CD14-positive monocyte (primary cell): ENCODE results near the gene CHRNG. TPM values are rescaled to one million over a fixed set of nuclear protein-coding genes. Genes with fewer than 3 reads are reported as not detected.
A peak's percentile ranks its signal among the peaks of the same experiment; 100 is the strongest.

Source experiments
- DNase-seq, 3 donors: peaks; one replicate each; pipeline ENCODE4 v3.0.0-alpha.2; 2011 to 2022
- H2AFZ ChIP-seq: 2 replicates; pipeline ENCODE4 v1.6.0; 2012; ENCODE audit warnings: mild to moderate bottlenecking, low read depth, low read length, inconsistent platforms; ENCODE audit not compliant: insufficient read depth, poor library complexity, severe bottlenecking
- H3K27ac ChIP-seq, 2 donors: 1 replicate in 1 of 2; 2 replicates in 1 of 2; pipeline ENCODE4 v1.5.1; 2012 to 2013; ENCODE audit warnings: low read length in 2 of 2, control low read depth in 1 of 2, inconsistent platforms in 1 of 2, low read depth in 1 of 2, mild to moderate bottlenecking in 1 of 2
- H3K27me3 ChIP-seq, 2 donors: one replicate each; pipeline versions ENCODE4 v1.6.0 to v1.6.1; 2011 to 2013; ENCODE audit warnings: low read length in 2 of 2; ENCODE audit not compliant: control insufficient read depth in 2 of 2, insufficient read depth in 2 of 2
- H3K36me3 ChIP-seq, 2 donors: replicated peaks in 1 of 2; 1 replicate in 1 of 2; 2 replicates in 1 of 2; pipeline versions ENCODE4 v1.5.1 to v1.6.1; 2012 to 2013; ENCODE audit warnings: low read length in 2 of 2, control low read depth in 1 of 2, inconsistent platforms in 1 of 2, mild to moderate bottlenecking in 1 of 2; ENCODE audit not compliant: insufficient read depth in 2 of 2, control insufficient read depth in 1 of 2
- H3K4me1 ChIP-seq, 2 donors: 1 replicate in 1 of 2; 2 replicates in 1 of 2; pipeline versions ENCODE4 v1.5.1 to v1.6.1; 2012 to 2013; ENCODE audit warnings: low read length in 2 of 2, control low read depth in 1 of 2, inconsistent platforms in 1 of 2, mild to moderate bottlenecking in 1 of 2, moderate library complexity in 1 of 2; ENCODE audit not compliant: insufficient read depth in 2 of 2, control insufficient read depth in 1 of 2
- H3K4me2 ChIP-seq: replicated peaks from 2 replicates; pipeline ENCODE3; 2012; ENCODE audit warnings: low read length, moderate library complexity, mild to moderate bottlenecking; ENCODE audit not compliant: poor library complexity, severe bottlenecking; ENCODE audit errors: extremely low read depth
- H3K4me3 ChIP-seq, 3 experiments: fragments of 200-600 bp in 1 of 3; sonication (generic) in 1 of 3; replicated peaks in 1 of 3; 1 replicate in 2 of 3; 2 replicates in 1 of 3; pipeline ENCODE4 v1.5.1; 2011 to 2013; ENCODE audit warnings: low read length in 3 of 3, mild to moderate bottlenecking in 3 of 3, control low read depth in 2 of 3, low read depth in 2 of 3, inconsistent platforms in 1 of 3, moderate library complexity in 1 of 3
- H3K79me2 ChIP-seq: 2 replicates; pipeline ENCODE4 v1.6.0; 2012; ENCODE audit warnings: mild to moderate bottlenecking, control low read depth, inconsistent platforms, low read length, moderate library complexity; ENCODE audit not compliant: insufficient read depth
- H3K9ac ChIP-seq: 2 replicates; pipeline ENCODE4 v1.6.0; 2017; ENCODE audit warnings: low read length, mild to moderate bottlenecking; ENCODE audit not compliant: insufficient read depth, poor library complexity, severe bottlenecking
- H3K9me3 ChIP-seq, 2 donors: replicated peaks in 1 of 2; 1 replicate in 1 of 2; 2 replicates in 1 of 2; pipeline versions ENCODE4 v1.5.1 to v1.6.1; 2012 to 2013; ENCODE audit warnings: low read length in 2 of 2, control low read depth in 1 of 2; ENCODE audit not compliant: control insufficient read depth in 1 of 2, insufficient read depth in 1 of 2
- H4K20me1 ChIP-seq: 2 replicates; pipeline ENCODE4 v1.6.0; 2012; ENCODE audit warnings: mild to moderate bottlenecking, low read length, control low read depth, moderate library complexity; ENCODE audit not compliant: insufficient read depth
- H3K27ac Mint-ChIP-seq, 7 donors: one replicate each; pipeline ENCODE4 v1.8.0; 2020; ENCODE audit warnings: mild to moderate bottlenecking in 7 of 7, mixed read lengths in 7 of 7, moderate library complexity in 6 of 7, inconsistent platforms in 2 of 7
- H3K27me3 Mint-ChIP-seq, 3 donors: one replicate each; pipeline ENCODE4 v1.8.0; 2021 to 2022; ENCODE audit warnings: low read depth in 3 of 3, mild to moderate bottlenecking in 3 of 3, mixed read lengths in 3 of 3, moderate library complexity in 3 of 3, inconsistent platforms in 1 of 3
- H3K36me3 Mint-ChIP-seq, 2 donors: one replicate each; pipeline ENCODE4 v1.8.0; 2020; ENCODE audit warnings: mixed read lengths in 2 of 2, inconsistent platforms in 1 of 2, mild to moderate bottlenecking in 1 of 2
- H3K4me1 Mint-ChIP-seq: one replicate; pipeline ENCODE4 v1.8.0; 2020; ENCODE audit warnings: mild to moderate bottlenecking, mixed read lengths
- H3K4me3 Mint-ChIP-seq, 2 donors: one replicate each; pipeline ENCODE4 v1.8.0; 2020; ENCODE audit warnings: mild to moderate bottlenecking in 2 of 2, mixed read lengths in 2 of 2, moderate library complexity in 1 of 2
- H3K9me3 Mint-ChIP-seq, 7 donors: one replicate each; pipeline ENCODE4 v1.8.0; 2020 to 2022; ENCODE audit warnings: mixed read lengths in 7 of 7, mild to moderate bottlenecking in 6 of 7, moderate library complexity in 6 of 7, inconsistent platforms in 2 of 7
- CTCF ChIP-seq: fragments of 200-600 bp; IDR thresholded peaks from one replicate; pipeline ENCODE4 v1.8.0; 2022; ENCODE audit warnings: antibody characterized with exemption, mild to moderate bottlenecking
- WGBS: methylation state at CpG from one replicate; pipeline ENCODE4 v1.1.5; 2013; ENCODE audit warnings: missing lambda C conversion rate; ENCODE audit not compliant: insufficient coverage; 5-methylcytosine and 5-hydroxymethylcytosine counted together
- intact Hi-C, 2 donors: fragments of 100-400 bp; cut with micrococcal nuclease; formaldehyde crosslinking; loops; one replicate each; pipeline versions ENCODE4 v1.15.0 to v1.15.1; 2023
- polyA plus RNA-seq, 3 donors: library from polyadenylated mRNA; depleted of rRNA in 1 of 3; unstranded in 2 of 3; stranded (reverse) in 1 of 3; fragments of 300-500 nt in 2 of 3; fragments of >200 nt in 1 of 3; fragmentation: Illumina TruSeq in 2 of 3; gene quantifications; 1 replicate in 2 of 3; 2 replicates in 1 of 3; pipeline ENCODE4 v1.2.3, GENCODE V29; 2012 to 2021

Gene CHRNG
- polyA plus RNA-seq, 3 donors = not detected

- Histone ChIP-seq H3K27ac (no peak overlapping the region), H3K4me3 (no peak overlapping the region), H3K9ac (no peak overlapping the region), H3K4me1 (no peaks in the 10 kb centered on the region), H4K20me1 (no peaks in the 10 kb centered on the region), H3K4me2 (no peak overlapping the region), H3K9me3 (no peaks in the 10 kb centered on the region), H3K27me3 (no peaks in the 10 kb centered on the region), H3K36me3 (peaks cover 48 to 89% of the 10 kb centered on the region in 2 donors), H2AFZ (no peak overlapping the region), H3K79me2 (no peaks in the 10 kb centered on the region)
- TF ChIP-seq CTCF = no peak
- no peak for DNase-seq
- H3K27ac Mint-ChIP-seq = no peak overlapping the region
- no peaks in the 10 kb centered on the region for H3K4me1 Mint-ChIP-seq
- peaks cover 0 to 2% (median 0%) of the 10 kb centered on the region in 7 donors for H3K9me3 Mint-ChIP-seq
- 100% methylated on average over 3 of the region's 6 CpGs for WGBS
- no peak overlapping the region for H3K4me3 Mint-ChIP-seq
- peaks cover 64 to 85% of the 10 kb centered on the region in 2 donors for H3K36me3 Mint-ChIP-seq
- intact Hi-C loops = no loop called here
- no peaks in the 10 kb centered on the region for H3K27me3 Mint-ChIP-seq
These were observed 41.1 kb downstream of the CHRNG start for GRCh38 chr2:232580648-232580981.

GRCh38 chr2:232581725-232582124 lies 42.2 kb downstream of the CHRNG start:
- Histone ChIP-seq H3K36me3 (peaks cover 43 to 79% of the 10 kb centered on the region in 2 donors), H3K9ac (no peak overlapping the region), H3K4me3 (no peak overlapping the region), H3K4me1 (peaks cover under 1% of the 10 kb centered on the region in 2 donors), H2AFZ (no peak overlapping the region), H3K4me2 (no peak overlapping the region), H3K27ac (no peak overlapping the region), H3K79me2 (no peaks in the 10 kb centered on the region), H4K20me1 (no peaks in the 10 kb centered on the region), H3K27me3 (no peaks in the 10 kb centered on the region), H3K9me3 (no peaks in the 10 kb centered on the region)
- TF ChIP-seq CTCF = no peak
- no peak overlapping the region for H3K4me3 Mint-ChIP-seq
- H3K4me1 Mint-ChIP-seq = peaks cover 5% of the 10 kb centered on the region
- peak overlapping the region in 1 of 7 donors; percentile 25 for H3K27ac Mint-ChIP-seq
- H3K27me3 Mint-ChIP-seq = no peaks in the 10 kb centered on the region
- H3K9me3 Mint-ChIP-seq = peaks cover 0 to 2% (median 0%) of the 10 kb centered on the region in 7 donors
- H3K36me3 Mint-ChIP-seq = peaks cover 59 to 74% of the 10 kb centered on the region in 2 donors
- intact Hi-C loops = no loop called here
- DNase-seq = no peak
